GM12878 (cell line): ENCODE results near the gene CCDC9B. TPM values are rescaled to one million over a fixed set of nuclear protein-coding genes. Genes with fewer than 3 reads are reported as not detected.

Source experiments
- ATAC-seq: fragments of 200-7000 bp; cut with Tn5 transposase; 3 replicates; pipeline ENCODE4 v1.9.1; 2020; ENCODE audit warnings: mild to moderate bottlenecking, moderate library complexity
- BruUV-seq: library from RNA; stranded (reverse); fragments of 400-500 nt; replicated peaks from 2 replicates; lab custom pipeline; 2021; lab: Mats Ljungman, UMichigan
- CTCF ChIA-PET: fragments of 300-600 bp; sonication (Branson Sonifier 250); formaldehyde crosslinking; extraction: SDS; loops from one replicate; lab custom pipeline; 2021; ENCODE audit warnings: inconsistent platforms; lab: Yijun Ruan, JAX
- POLR2A ChIA-PET: fragments of 350-600 bp; formaldehyde crosslinking; extraction: SDS; loops from one replicate; lab custom pipeline; 2021; ENCODE audit warnings: inconsistent platforms; lab: Charles Lee
- RAD21 ChIA-PET: fragments of 300-600 bp; sonication (Branson Sonifier 250); formaldehyde crosslinking; loops from one replicate; lab custom pipeline; 2023; ENCODE audit warnings: antibody characterized with exemption; ENCODE audit not compliant: unreplicated experiment; lab: Charles Lee
- SMC1A ChIA-PET: fragments of 300-600 bp; sonication (Branson Sonifier 250); formaldehyde crosslinking; loops from one replicate; lab custom pipeline; 2023; ENCODE audit not compliant: unreplicated experiment, uncharacterized antibody; lab: Charles Lee
- DNase-seq: peaks from one replicate; pipeline ENCODE4 v3.0.0-alpha.2; 2011; ENCODE audit warnings: low read depth, low spot score
- FAIRE-seq: peaks from 3 replicates; lab custom pipeline; 2011; peaks lifted over from hg19 to GRCh38; lab: Jason Lieb, UNC
- H2AFZ ChIP-seq: 2 replicates; pipeline ENCODE4 v1.6.0; 2011; ENCODE audit warnings: low read depth, low read length, control low read depth; ENCODE audit not compliant: control insufficient read depth
- H3K27ac ChIP-seq: 2 replicates; pipeline ENCODE4 v1.5.1; 2011; ENCODE audit warnings: control low read depth; ENCODE audit not compliant: control insufficient read depth, insufficient read depth
- H3K27me3 ChIP-seq, 2 experiments: replicated peaks in 1 of 2; 2 replicates each; pipeline versions ENCODE4 v1.6.0 to v1.6.1; 2011; ENCODE audit warnings: low read length in 1 of 2; ENCODE audit not compliant: control insufficient read depth in 2 of 2, insufficient read depth in 2 of 2
- H3K36me3 ChIP-seq, 2 experiments: 2 replicates each; pipeline ENCODE4 v1.5.1; 2011; ENCODE audit warnings: low read length in 1 of 2; ENCODE audit not compliant: control insufficient read depth in 2 of 2, insufficient read depth in 2 of 2
- H3K4me1 ChIP-seq: 2 replicates; pipeline ENCODE4 v1.6.1; 2011; ENCODE audit warnings: mild to moderate bottlenecking, low read length, moderate library complexity, mixed read lengths; ENCODE audit not compliant: control insufficient read depth, insufficient read depth
- H3K4me2 ChIP-seq: 2 replicates; pipeline ENCODE4 v1.6.0; 2011; ENCODE audit warnings: control low read depth; ENCODE audit not compliant: control insufficient read depth, insufficient read depth
- H3K4me3 ChIP-seq: fragments of 200-600 bp; sonication (generic); 2 replicates; pipeline ENCODE4 v1.5.1; 2016
- H3K79me2 ChIP-seq: 2 replicates; pipeline ENCODE4 v1.6.0; 2011; ENCODE audit warnings: low read length; ENCODE audit not compliant: control insufficient read depth, insufficient read depth
- H3K9ac ChIP-seq: 2 replicates; pipeline ENCODE4 v1.8.0; 2011; ENCODE audit warnings: low read length, control low read depth, mixed read lengths; ENCODE audit not compliant: control insufficient read depth, insufficient read depth
- H3K9me3 ChIP-seq: replicated peaks from 3 replicates; pipeline ENCODE4 v1.5.1; 2011; ENCODE audit warnings: mild to moderate bottlenecking, low read length; ENCODE audit not compliant: control insufficient read depth, insufficient read depth
- H4K20me1 ChIP-seq: 2 replicates; pipeline ENCODE4 v1.6.0; 2011; ENCODE audit not compliant: control insufficient read depth, insufficient read depth
- ATF2 ChIP-seq: IDR thresholded peaks from 2 replicates; pipeline ENCODE4 v1.6.1; 2012; ENCODE audit warnings: low read length, inconsistent platforms
- CEBPB ChIP-seq, 2 experiments: fragments of 150-350 bp in 1 of 2; IDR thresholded peaks; 2 replicates each; pipeline ENCODE4 v1.6.1; 2012 to 2014; ENCODE audit warnings: low read depth in 2 of 2, low read length in 2 of 2, borderline replicate concordance in 1 of 2, inconsistent platforms in 1 of 2
- ELK1 ChIP-seq: IDR thresholded peaks from 2 replicates; pipeline ENCODE4 v1.6.1; 2012; ENCODE audit warnings: low read depth, low read length, improper control_type of control experiment
- ESRRA ChIP-seq: IDR thresholded peaks from 2 replicates; pipeline ENCODE4 v1.6.1; 2012; ENCODE audit warnings: mild to moderate bottlenecking, low read length, improper control_type of control experiment
- ETV6 ChIP-seq, 2 experiments: fragments of 450-650 bp in 1 of 2; IDR thresholded peaks in 1 of 2; conservative IDR thresholded peaks in 1 of 2; 2 replicates each; pipeline ENCODE4 v1.6.1; 2014; ENCODE audit warnings: antibody characterized with exemption in 1 of 2, borderline replicate concordance in 1 of 2, low read depth in 1 of 2, mild to moderate bottlenecking in 1 of 2, moderate library complexity in 1 of 2
- FOXM1 ChIP-seq: IDR thresholded peaks from 2 replicates; pipeline ENCODE4 v1.6.1; 2012; ENCODE audit warnings: low read depth, mild to moderate bottlenecking, inconsistent platforms, low read length, moderate library complexity
- KLF5 ChIP-seq: fragments of 450-650 bp; IDR thresholded peaks from 2 replicates; pipeline ENCODE4 v1.6.1; 2014; ENCODE audit warnings: mild to moderate bottlenecking; ENCODE audit not compliant: partially characterized antibody
- NFYA ChIP-seq: IDR thresholded peaks from 2 replicates; pipeline ENCODE4 v1.6.1; 2011; ENCODE audit warnings: low read depth, mild to moderate bottlenecking, low read length, improper control_type of control experiment, borderline replicate concordance
- PAX5 ChIP-seq: IDR thresholded peaks from 2 replicates; pipeline ENCODE4 v1.6.1; 2011; ENCODE audit warnings: low read depth, low read length, borderline replicate concordance
- POLR2A ChIP-seq: IDR thresholded peaks from 2 replicates; pipeline ENCODE4 v1.6.1; 2011; ENCODE audit warnings: low read depth, mild to moderate bottlenecking, low read length
- RELA ChIP-seq: fragments of 450-650 bp; IDR thresholded peaks from 2 replicates; pipeline ENCODE4 v1.8.0; 2014; ENCODE audit warnings: borderline replicate concordance; ENCODE audit not compliant: partially characterized antibody
- REST ChIP-seq: IDR thresholded peaks from 2 replicates; pipeline ENCODE4 v1.6.1; 2012; ENCODE audit warnings: mild to moderate bottlenecking, low read depth, low read length
- TCF3 ChIP-seq: IDR thresholded peaks from 2 replicates; pipeline ENCODE4 v1.6.1; 2012; ENCODE audit warnings: low read depth, mild to moderate bottlenecking, low read length, borderline replicate concordance; ENCODE audit not compliant: insufficient read depth
- ZNF274 ChIP-seq: IDR thresholded peaks from one replicate; pipeline ENCODE4 v1.8.0; 2011; ENCODE audit not compliant: insufficient read length, insufficient read depth
- ZNF384 ChIP-seq: IDR thresholded peaks from 2 replicates; pipeline ENCODE4 v1.6.1; 2012; ENCODE audit warnings: low read depth, mild to moderate bottlenecking, low read length, improper control_type of control experiment, borderline replicate concordance
- WGBS: methylation state at CpG from one replicate; pipeline ENCODE4 v1.1.6; 2016; ENCODE audit warnings: low lambda C conversion rate; ENCODE audit not compliant: insufficient replicate concordance, insufficient coverage; ENCODE audit errors: missing lambda C conversion rate; 5-methylcytosine and 5-hydroxymethylcytosine counted together
- in situ Hi-C: fragments of 300-500 bp; cut with MboI; formaldehyde crosslinking; loops from 9 replicates; pipeline ENCODE4 v1.14.3; 2018; ENCODE audit warnings: mixed read lengths
- intact Hi-C: fragments of 100-400 bp; cut with micrococcal nuclease; formaldehyde crosslinking; loops from one replicate; pipeline ENCODE4 v1.14.2; 2022; ENCODE audit not compliant: unreplicated experiment
- polyA plus RNA-seq, 11 experiments: library from polyadenylated mRNA; depleted of rRNA in 4 of 11; unstranded in 6 of 11; stranded (reverse) in 5 of 11; fragments of >200 nt; fragmentation: Nextera tagmentation in 4 of 11; fragmentation: Illumina TruSeq in 1 of 11; extraction: Ambion mirVana in 4 of 11; extraction: Trizol in 1 of 11; gene quantifications; 1 replicate in 1 of 11; 2 replicates in 10 of 11; pipeline versions ENCODE4 v1.2.1 to v1.2.3, GENCODE V29; 2011 to 2016; ENCODE audit warnings: inconsistent platforms in 2 of 11, missing spikeins in 2 of 11, low read depth in 1 of 11
- total RNA-seq, 4 experiments: library from RNA; depleted of rRNA in 3 of 4; stranded (reverse); fragments of >200 nt in 3 of 4; fragmentation: Illumina TruSeq in 1 of 4; extraction: Trizol in 1 of 4; gene quantifications; 2 replicates each; pipeline versions ENCODE4 v1.2.1 to v1.2.3, GENCODE V29; 2013 to 2021

CCDC9B gene
- total and polyA plus RNA-seq, 10 of the 15 experiments (the other 5 are each of a cell fraction or from before 2014, with no cell fraction given), result 0.01 to 0.08 (median 0.03) TPM; not detected in 6

GRCh38 chr15:40287505-40287904 is 53.2 kb downstream of the CCDC9B start:
- ATAC-seq (no peak), DNase-seq (no peak), FAIRE-seq (no peak)
- ChIA-PET SMC1A (interaction anchor here (1.2 to 2.0 kb wide), 2 partner anchors 8 to 13 kb away, joined by 3 to 5 read pairs; no protein-coding TSS in a partner anchor), RAD21 (interaction anchor here (1.1 kb wide), 1 partner anchor 50 kb away, joined by 3 read pairs; no protein-coding TSS in a partner anchor), CTCF (interaction anchor here (0.6 to 0.8 kb wide), 2 partner anchors 30 to 177 kb away, joined by 3 to 4 read pairs; no protein-coding TSS in a partner anchor), POLR2A (no interaction called here)
- no peak overlapping the region for H3K27ac ChIP-seq
- intact Hi-C loops (no loop called here), in situ Hi-C loops (no loop called here)
- H3K79me2 ChIP-seq, result no peaks in the 10 kb centered on the region
- H3K36me3 ChIP-seq, result no peaks in the 10 kb centered on the region
- peaks cover 3 to 8% of the 10 kb centered on the region in 2 experiments; a peak in 3 of 4 replicates for H3K27me3 ChIP-seq
- no peak overlapping the region for H3K4me3 ChIP-seq
- no peak overlapping the region for H3K9ac ChIP-seq
- no peak overlapping the region for H2AFZ ChIP-seq
- H3K4me2 ChIP-seq, result no peak overlapping the region
- TF ChIP-seq ATF2 (no peak), ELK1 (no peak), REST (no peak), ZNF384 (no peak), NFYA (no peak), ESRRA (no peak), FOXM1 (no peak), CEBPB (IDR thresholded peaks at IDR 0.05; ENCODE audit: borderline replicate concordance in 1 of 2, low read depth in 2 of 2, low read length in 2 of 2) (no peak), RELA (no peak), TCF3 (no peak), PAX5 (no peak), POLR2A (no peak), ETV6 (conservative IDR thresholded peaks at IDR 0.05 in 1 of 2, IDR thresholded peaks at IDR 0.05 in 1 of 2; ENCODE audit: borderline replicate concordance in 1 of 2, low read depth in 1 of 2) (no peak), ZNF274 (no peak), KLF5 (no peak)
- no TSS peak for BruUV-seq
- WGBS, result 2% methylated on average over 3 of the region's 3 CpGs
- no peaks in the 10 kb centered on the region for H4K20me1 ChIP-seq
- H3K9me3 ChIP-seq, result no peaks in the 10 kb centered on the region; the same call in 2 of the 3 replicates
- no peaks in the 10 kb centered on the region for H3K4me1 ChIP-seq
